ENCODE data around the gene TRIO.

Gene TRIO

GRCh38 chr5:14122089-14122488 lies 21.1 kb upstream of the TRIO start:
- DNase-seq (ENCODE audit: low read depth, low spot score) = no peak
- no peaks in the 10 kb centered on the region for H3K36me3 ChIP-seq (ENCODE audit: insufficient read depth, insufficient read length, low read length)
- no peaks in the 10 kb centered on the region for H3K9me3 ChIP-seq (ENCODE audit: insufficient read depth, low read length)
- H3K9ac ChIP-seq (ENCODE audit: insufficient read length, low read depth) = no peak overlapping the region
- TF ChIP-seq YY1 (IDR thresholded peaks at IDR 0.05; ENCODE audit: insufficient read depth, insufficient read length) = no peak
- TF ChIP-seq ZNF274 (IDR thresholded peaks at IDR 0.05; ENCODE audit: low read depth, low read length) = no peak
- no peak for TF ChIP-seq SUZ12 (IDR thresholded peaks at IDR 0.05; ENCODE audit: extremely low read depth, insufficient read depth, insufficient read length)
- H3K4me3 ChIP-seq (ENCODE audit: insufficient read length, low read depth) = no peak overlapping the region
- peaks cover 4% of the 10 kb centered on the region for H3K4me1 ChIP-seq (ENCODE audit: insufficient read depth, insufficient read length)
- no peaks in the 10 kb centered on the region for H3K27me3 ChIP-seq (ENCODE audit: insufficient read depth, insufficient read length)

GRCh38 chr5:14123551-14123950 lies 19.6 kb upstream of the TRIO start:
- Histone ChIP-seq H3K27me3 (ENCODE audit: insufficient read depth, insufficient read length) (no peaks in the 10 kb centered on the region), H3K9me3 (ENCODE audit: insufficient read depth, low read length) (no peaks in the 10 kb centered on the region), H3K9ac (ENCODE audit: insufficient read length, low read depth) (no peak overlapping the region), H3K4me3 (ENCODE audit: insufficient read length, low read depth) (no peak overlapping the region), H3K36me3 (ENCODE audit: insufficient read depth, insufficient read length, low read length) (no peaks in the 10 kb centered on the region), H3K4me1 (ENCODE audit: insufficient read depth, insufficient read length) (peaks cover 1% of the 10 kb centered on the region)
- DNase-seq (ENCODE audit: low read depth, low spot score) = no peak
- TF ChIP-seq YY1 (IDR thresholded peaks at IDR 0.05; ENCODE audit: insufficient read depth, insufficient read length) (no peak), SUZ12 (IDR thresholded peaks at IDR 0.05; ENCODE audit: extremely low read depth, insufficient read depth, insufficient read length) (no peak), ZNF274 (IDR thresholded peaks at IDR 0.05; ENCODE audit: low read depth, low read length) (no peak)

GRCh38 chr5:14123974-14124482 lies 19.1 kb upstream of the TRIO start:
- H3K4me1 ChIP-seq (ENCODE audit: insufficient read depth, insufficient read length) = no peaks in the 10 kb centered on the region
- DNase-seq (ENCODE audit: low read depth, low spot score) = no peak
- H3K4me3 ChIP-seq (ENCODE audit: insufficient read length, low read depth) = no peak overlapping the region
- H3K36me3 ChIP-seq (ENCODE audit: insufficient read depth, insufficient read length, low read length) = no peaks in the 10 kb centered on the region
- TF ChIP-seq YY1 (IDR thresholded peaks at IDR 0.05; ENCODE audit: insufficient read depth, insufficient read length) (no peak), SUZ12 (IDR thresholded peaks at IDR 0.05; ENCODE audit: extremely low read depth, insufficient read depth, insufficient read length) (no peak), ZNF274 (IDR thresholded peaks at IDR 0.05; ENCODE audit: low read depth, low read length) (no peak)
- no peak overlapping the region for H3K9ac ChIP-seq (ENCODE audit: insufficient read length, low read depth)
- no peaks in the 10 kb centered on the region for H3K9me3 ChIP-seq (ENCODE audit: insufficient read depth, low read length)
- H3K27me3 ChIP-seq (ENCODE audit: insufficient read depth, insufficient read length) = no peaks in the 10 kb centered on the region

- no peaks in the 10 kb centered on the region for H3K36me3 ChIP-seq (ENCODE audit: insufficient read depth, insufficient read length, low read length)
- H3K4me1 ChIP-seq (ENCODE audit: insufficient read depth, insufficient read length) = no peaks in the 10 kb centered on the region
- H3K9ac ChIP-seq (ENCODE audit: insufficient read length, low read depth) = no peak overlapping the region
- no peaks in the 10 kb centered on the region for H3K27me3 ChIP-seq (ENCODE audit: insufficient read depth, insufficient read length)
- TF ChIP-seq YY1 (IDR thresholded peaks at IDR 0.05; ENCODE audit: insufficient read depth, insufficient read length) (no peak), ZNF274 (IDR thresholded peaks at IDR 0.05; ENCODE audit: low read depth, low read length) (no peak), SUZ12 (IDR thresholded peaks at IDR 0.05; ENCODE audit: extremely low read depth, insufficient read depth, insufficient read length) (no peak)
- no peak overlapping the region for H3K4me3 ChIP-seq (ENCODE audit: insufficient read length, low read depth)
- no peaks in the 10 kb centered on the region for H3K9me3 ChIP-seq (ENCODE audit: insufficient read depth, low read length)
- no peak for DNase-seq (ENCODE audit: low read depth, low spot score)
Observed at GRCh38 chr5:14125262-14125661, 17.9 kb upstream of the TRIO start.

- DNase-seq (ENCODE audit: low read depth, low spot score) = no peak
- Histone ChIP-seq H3K27me3 (ENCODE audit: insufficient read depth, insufficient read length) (no peaks in the 10 kb centered on the region), H3K9me3 (ENCODE audit: insufficient read depth, low read length) (no peaks in the 10 kb centered on the region), H3K4me1 (ENCODE audit: insufficient read depth, insufficient read length) (no peaks in the 10 kb centered on the region), H3K9ac (ENCODE audit: insufficient read length, low read depth) (no peak overlapping the region), H3K36me3 (ENCODE audit: insufficient read depth, insufficient read length, low read length) (no peaks in the 10 kb centered on the region), H3K4me3 (ENCODE audit: insufficient read length, low read depth) (no peak overlapping the region)
- TF ChIP-seq SUZ12 (IDR thresholded peaks at IDR 0.05; ENCODE audit: extremely low read depth, insufficient read depth, insufficient read length) (no peak), YY1 (IDR thresholded peaks at IDR 0.05; ENCODE audit: insufficient read depth, insufficient read length) (no peak)
Observed at GRCh38 chr5:14127587-14127986, 15.6 kb upstream of the TRIO start.

- no peaks in the 10 kb centered on the region for H3K9me3 ChIP-seq (ENCODE audit: insufficient read depth, low read length)
- DNase-seq (ENCODE audit: low read depth, low spot score) = no peak
- no peak overlapping the region for H3K4me3 ChIP-seq (ENCODE audit: insufficient read length, low read depth)
- no peaks in the 10 kb centered on the region for H3K27me3 ChIP-seq (ENCODE audit: insufficient read depth, insufficient read length)
- no peak for TF ChIP-seq SUZ12 (IDR thresholded peaks at IDR 0.05; ENCODE audit: extremely low read depth, insufficient read depth, insufficient read length)
- no peak for TF ChIP-seq ZNF274 (IDR thresholded peaks at IDR 0.05; ENCODE audit: low read depth, low read length)
- H3K9ac ChIP-seq (ENCODE audit: insufficient read length, low read depth) = no peak overlapping the region
- H3K4me1 ChIP-seq (ENCODE audit: insufficient read depth, insufficient read length) = no peaks in the 10 kb centered on the region
- H3K36me3 ChIP-seq (ENCODE audit: insufficient read depth, insufficient read length, low read length) = no peaks in the 10 kb centered on the region
Observed at GRCh38 chr5:14128079-14128478, 15.1 kb upstream of the TRIO start.

GRCh38 chr5:14129123-14129522 lies 14.0 kb upstream of the TRIO start:
- H3K27me3 ChIP-seq (ENCODE audit: insufficient read depth, insufficient read length) = no peaks in the 10 kb centered on the region
- H3K4me1 ChIP-seq (ENCODE audit: insufficient read depth, insufficient read length) = no peaks in the 10 kb centered on the region
- H3K9ac ChIP-seq (ENCODE audit: insufficient read length, low read depth) = no peak overlapping the region
- H3K4me3 ChIP-seq (ENCODE audit: insufficient read length, low read depth) = no peak overlapping the region
- no peaks in the 10 kb centered on the region for H3K36me3 ChIP-seq (ENCODE audit: insufficient read depth, insufficient read length, low read length)
- no peaks in the 10 kb centered on the region for H3K9me3 ChIP-seq (ENCODE audit: insufficient read depth, low read length)
- no peak for DNase-seq (ENCODE audit: low read depth, low spot score)
- TF ChIP-seq ZNF274 (IDR thresholded peaks at IDR 0.05; ENCODE audit: low read depth, low read length) = no peak
- TF ChIP-seq SUZ12 (IDR thresholded peaks at IDR 0.05; ENCODE audit: extremely low read depth, insufficient read depth, insufficient read length) = no peak
- no peak for TF ChIP-seq YY1 (IDR thresholded peaks at IDR 0.05; ENCODE audit: insufficient read depth, insufficient read length)
